Right renal pelvis (tissue), 4 donors: Measurements from ENCODE around the gene NFE2L2. TPM values are rescaled to one million over a fixed set of nuclear protein-coding genes. Genes with fewer than 3 reads are reported as not detected.
"Not testable (repeated sequence)": the region's sequence is repeated elsewhere in the genome, so short reads cannot be mapped to it uniquely, and the experiment has no call there.

ENCODE experiments used
- DNase-seq, 4 donors: peaks; one replicate each; pipeline ENCODE4 v3.0.0-alpha.2; 2013; ENCODE audit warnings: low read depth in 4 of 4, low spot score in 3 of 4, missing footprints in 1 of 4
- polyA plus RNA-seq, 4 donors: library from polyadenylated mRNA; unstranded; fragments of 120-200 nt; gene quantifications; one replicate each; pipeline ENCODE4 v1.2.1, GENCODE V29; 2013; ENCODE audit not compliant: insufficient read length in 4 of 4

The NFE2L2 gene
- 100 to 1,000 TPM; 145 to 173 (median 161) TPM for polyA plus RNA-seq

DNA sequence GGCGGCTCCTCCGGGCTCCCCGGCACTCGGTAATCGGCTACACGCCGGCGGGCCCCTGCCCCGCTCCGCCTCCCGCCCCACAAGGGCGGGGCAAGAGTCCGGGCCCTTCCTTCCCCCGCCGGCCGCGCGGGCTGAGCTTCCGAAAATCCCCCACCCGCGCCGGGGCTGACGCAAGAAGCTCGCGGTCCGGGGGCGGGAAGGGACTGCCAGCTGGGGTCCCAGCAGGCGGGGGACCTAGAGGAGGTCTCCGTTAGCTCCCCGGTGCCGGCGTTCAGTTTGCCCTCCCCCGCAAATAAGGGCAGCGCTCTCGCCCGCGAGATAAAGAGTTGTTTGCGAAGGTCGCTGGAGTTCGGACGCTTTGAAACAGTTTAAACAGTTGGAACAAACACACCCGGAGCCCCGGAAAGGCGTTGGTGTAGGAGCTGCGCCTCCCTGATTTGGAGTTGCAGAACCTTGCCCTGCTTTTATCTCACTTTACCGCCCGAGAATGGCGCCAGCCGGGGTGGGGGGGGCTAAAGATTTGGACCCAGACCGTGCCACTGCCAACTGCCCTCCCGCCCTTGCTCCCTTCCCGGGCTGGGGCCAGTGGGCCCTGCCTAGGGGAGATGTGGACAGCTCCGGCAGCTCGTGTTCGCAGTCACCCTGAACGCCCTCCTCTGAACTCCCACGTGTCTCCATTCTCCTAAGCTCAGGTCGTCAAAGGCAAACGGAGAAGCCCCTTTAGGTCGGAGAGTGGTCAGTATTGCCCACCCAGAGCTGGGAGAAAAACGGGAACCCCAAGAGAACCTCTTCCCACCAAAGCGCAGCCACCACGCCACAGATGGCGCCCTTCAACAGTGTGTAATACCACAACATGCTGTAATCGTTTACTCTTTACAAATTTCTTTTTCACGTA lies at the start of gene NFE2L2:
Gene NFE2L2 (minus strand): TSS at position 35 of the 895 bp plus-strand sequence. CDS start 151 bp downstream, outside the sequence.
- peak; percentile 83 to 87 (median 86) for DNase-seq

DNA sequence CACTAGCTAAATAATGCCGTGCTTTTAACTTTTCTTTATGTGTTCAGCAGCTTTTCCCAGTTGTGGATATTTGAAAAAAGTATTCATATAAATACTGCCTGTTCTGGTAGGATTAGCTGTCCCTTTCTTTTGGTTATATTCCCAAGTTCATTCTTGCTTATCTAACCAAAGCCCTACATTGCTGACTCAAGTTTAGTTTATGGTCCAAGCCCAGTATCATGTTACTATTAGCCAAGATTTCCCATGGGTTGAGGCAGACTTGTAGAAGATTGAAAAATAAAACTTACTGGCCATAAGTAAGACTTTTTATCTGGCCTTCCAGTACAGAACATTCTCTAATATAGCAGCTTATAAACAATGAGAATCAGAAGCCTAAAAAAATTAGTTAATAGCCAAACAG lies 49.7 kb upstream of the NFE2L2 start:
- DNase-seq, result no peak

DNA sequence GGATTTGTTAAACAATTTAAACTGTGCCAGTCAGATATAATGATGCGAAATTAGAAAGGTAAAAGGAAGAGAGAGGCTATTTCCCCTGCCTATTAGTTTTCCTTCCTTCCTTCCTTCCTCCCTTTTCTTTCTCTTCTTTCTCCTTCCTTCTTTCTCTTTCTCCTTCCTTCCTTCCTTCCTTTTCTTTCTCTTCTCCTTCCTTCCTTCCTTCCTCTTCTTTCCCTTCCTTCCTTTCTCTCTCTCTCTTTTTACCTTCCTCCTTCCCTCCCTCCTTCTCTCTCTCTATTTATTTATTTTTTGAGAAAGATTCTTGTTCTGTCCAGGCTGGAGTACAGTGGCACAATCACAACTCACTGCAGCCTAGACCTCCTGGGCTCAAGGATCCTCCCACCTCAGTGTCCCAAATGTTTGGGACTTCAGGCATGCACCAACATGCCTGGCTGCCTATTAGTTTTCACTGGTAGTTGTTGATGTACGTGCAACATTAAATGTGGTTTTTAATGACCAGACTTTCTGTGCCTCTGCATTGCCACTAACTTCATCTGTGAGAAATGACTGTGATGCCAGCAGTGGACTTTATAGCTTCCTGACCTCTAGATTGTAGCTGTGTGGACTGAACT lies 48.7 kb upstream of the NFE2L2 start:
- no peak for DNase-seq

DNA sequence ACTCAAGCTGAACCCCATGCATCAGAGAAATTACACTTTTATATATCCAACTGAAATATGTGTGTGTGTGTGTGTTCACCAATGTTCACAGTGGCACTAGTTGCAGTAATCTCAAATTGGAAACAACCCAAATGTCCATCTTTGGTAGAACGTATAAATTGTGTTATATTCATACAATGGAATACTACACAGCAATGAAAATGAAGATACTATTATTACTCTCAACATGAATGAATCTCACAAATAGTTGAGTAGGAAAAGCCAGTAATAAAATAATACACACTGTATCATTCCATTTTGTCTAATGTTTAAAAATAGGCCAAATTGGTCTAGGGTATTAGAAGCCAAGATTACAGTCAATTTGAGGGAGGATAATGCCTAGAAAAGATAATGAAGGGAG lies 48.0 kb upstream of the NFE2L2 start:
- no peak for DNase-seq

DNA sequence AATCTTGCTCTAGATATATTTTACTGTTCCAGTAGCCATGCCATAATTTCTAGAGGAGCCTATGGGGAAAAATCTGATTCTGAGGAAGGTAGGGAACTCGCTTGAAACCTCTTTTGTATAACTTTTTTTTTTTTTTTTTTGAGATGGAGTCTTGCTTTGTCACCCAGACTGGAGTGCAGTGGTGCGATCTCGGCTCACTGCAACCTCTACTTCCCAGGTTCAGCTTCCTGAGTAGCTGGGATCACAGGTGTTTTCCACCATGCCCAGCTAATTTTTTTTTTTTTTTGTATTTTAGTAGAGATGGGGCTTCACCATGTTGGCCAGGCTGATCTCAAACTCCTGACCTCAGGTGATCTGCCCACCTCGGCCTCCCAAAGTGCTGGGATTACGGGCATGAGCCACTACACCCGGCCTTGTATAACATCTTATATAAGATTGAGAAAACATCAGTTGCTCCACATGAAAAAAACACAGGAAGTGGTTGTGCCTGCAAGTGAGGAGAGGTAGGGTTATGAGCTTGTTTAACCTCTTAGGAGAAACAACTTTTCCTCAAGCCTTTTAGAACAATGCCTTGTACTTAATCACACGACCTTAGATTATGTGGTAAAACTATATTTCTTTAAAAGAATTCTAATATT lies 45.3 kb upstream of the NFE2L2 start:
- not testable (repeated sequence) for DNase-seq

DNA sequence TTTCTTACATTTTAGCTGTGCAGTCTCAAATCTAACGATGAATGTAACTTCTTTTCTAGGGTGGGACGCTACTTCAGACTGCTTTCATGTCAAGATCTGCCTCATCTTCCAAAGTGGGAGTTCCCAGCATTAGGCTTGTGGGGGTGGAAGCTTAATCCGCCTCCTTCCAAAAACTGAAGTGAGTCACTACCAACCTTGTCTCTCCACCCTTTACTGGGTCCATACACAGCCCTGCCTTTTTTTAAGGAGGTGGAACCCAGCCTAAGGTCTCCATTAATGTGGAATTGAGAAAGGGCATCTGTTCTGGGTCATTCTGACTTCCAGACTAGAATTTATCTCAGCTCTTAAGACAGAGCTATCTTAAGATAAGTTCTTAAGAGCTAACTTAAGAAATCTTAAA lies 42.0 kb upstream of the NFE2L2 start:
- no peak for DNase-seq

DNA sequence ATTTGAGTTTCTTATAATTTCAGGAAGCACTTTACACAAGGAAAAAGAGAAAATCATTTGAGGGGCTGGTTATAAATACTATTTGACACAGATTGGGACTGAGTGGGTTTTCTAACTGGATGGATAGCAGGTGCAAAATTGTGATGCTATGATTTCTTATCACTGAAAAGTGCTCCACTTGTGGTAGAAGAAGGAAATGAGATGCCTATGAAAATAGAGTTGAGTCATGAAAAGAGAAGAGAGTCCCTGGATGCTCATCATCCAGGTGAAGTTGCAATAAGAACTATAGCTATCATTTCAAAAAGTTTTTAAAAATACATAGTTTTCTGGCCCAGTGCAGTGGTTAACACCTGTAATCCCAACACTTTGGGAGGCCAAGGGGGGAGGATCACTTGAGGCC lies 39.4 kb upstream of the NFE2L2 start:
- DNase-seq, result no peak

DNA sequence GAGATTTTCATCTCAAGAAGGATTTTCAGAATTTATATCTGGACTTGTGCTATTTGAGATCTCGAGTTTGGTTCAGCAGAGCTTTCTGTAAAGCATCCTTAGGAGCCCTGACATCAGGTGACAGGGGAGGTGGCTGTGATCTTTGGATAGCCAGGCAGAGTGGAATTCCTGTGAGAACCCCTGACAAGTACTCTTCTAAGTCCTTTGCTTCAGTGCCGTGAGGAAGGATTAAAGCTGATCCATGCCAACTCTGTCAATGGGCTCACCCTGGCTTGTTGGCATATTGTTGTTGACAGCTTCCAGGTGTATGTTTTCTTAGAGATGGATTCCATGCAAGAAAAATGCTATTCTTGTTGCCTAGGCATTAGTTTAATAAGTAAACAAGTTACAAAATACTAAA lies 38.0 kb upstream of the NFE2L2 start:
- no peak for DNase-seq

DNA sequence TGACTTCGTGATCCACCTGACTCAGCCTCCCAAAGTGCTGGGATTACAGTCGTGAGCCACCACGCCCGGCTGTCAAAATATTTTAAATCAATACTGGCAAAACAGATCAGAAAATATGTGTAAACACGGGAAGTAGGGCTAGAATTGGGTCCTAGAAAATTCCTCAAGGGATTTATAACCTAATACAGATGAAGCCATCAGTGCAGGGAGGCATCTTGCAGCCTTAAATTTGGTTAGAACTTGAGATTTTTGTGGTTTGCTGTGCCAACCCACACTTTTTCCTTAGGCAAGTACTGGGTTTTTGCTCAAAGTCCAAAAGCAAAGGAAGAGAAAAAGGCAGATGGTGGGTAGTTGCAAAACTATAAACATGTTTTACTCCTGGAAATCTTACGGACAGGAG lies 33.7 kb upstream of the NFE2L2 start:
- no peak for DNase-seq

DNA sequence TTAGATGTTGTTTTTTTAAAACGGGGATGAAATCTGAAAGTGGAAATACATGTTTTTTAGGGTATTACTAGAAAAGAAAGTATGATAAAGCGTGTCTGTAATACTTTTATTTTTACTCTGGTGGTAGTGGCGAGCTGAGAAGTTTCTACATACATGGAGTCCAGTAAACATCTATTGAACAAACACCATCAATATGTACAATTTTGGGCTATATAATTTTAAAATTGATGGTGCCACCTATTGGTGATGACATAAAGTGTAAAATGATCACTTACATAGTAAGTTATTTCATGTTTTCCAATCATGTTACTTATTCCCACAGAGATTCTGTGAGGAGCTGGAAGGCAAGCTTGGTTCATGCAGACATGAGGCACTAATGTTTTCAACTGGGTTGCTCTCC lies 31.5 kb upstream of the NFE2L2 start:
- no peak for DNase-seq

DNA sequence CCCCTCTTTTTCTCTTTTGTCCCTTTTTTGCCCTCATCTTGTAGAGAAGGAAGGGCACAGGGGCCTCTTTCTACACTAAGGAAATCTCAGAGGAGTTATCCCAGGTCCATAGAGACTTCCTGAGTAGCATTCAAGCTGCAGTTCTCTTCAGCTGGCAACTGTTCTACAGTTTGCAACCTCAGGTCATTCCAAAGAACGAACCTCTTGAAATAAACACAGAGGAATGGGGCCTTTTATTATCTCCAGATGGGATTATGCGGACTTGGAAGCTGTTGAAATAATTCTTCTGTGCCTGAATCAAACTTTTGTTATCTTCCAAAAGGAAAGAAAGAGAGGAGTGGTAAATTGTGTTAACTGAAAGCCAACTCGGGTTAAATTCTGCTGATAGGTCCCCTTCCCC lies 31.0 kb upstream of the NFE2L2 start:
- no peak for DNase-seq

DNA sequence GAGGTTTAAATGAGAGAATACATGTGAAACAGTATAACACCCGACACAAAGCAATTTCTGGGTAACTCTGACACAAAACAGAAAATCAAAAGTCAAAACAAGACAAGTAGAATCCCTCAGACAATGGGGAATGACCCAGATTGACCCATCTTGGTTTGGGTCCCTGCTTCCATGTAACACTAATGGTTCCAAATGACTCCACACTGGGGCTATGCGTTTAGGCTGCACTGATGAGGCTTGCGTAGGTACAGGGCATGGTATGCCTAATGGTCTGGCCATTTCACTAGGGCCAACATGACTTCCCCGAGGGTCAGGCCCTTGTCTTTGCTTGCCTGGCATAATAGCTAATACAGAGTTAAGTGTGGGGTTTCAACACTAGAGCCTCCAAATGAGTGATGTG lies 27.2 kb upstream of the NFE2L2 start:
- no peak for DNase-seq

DNA sequence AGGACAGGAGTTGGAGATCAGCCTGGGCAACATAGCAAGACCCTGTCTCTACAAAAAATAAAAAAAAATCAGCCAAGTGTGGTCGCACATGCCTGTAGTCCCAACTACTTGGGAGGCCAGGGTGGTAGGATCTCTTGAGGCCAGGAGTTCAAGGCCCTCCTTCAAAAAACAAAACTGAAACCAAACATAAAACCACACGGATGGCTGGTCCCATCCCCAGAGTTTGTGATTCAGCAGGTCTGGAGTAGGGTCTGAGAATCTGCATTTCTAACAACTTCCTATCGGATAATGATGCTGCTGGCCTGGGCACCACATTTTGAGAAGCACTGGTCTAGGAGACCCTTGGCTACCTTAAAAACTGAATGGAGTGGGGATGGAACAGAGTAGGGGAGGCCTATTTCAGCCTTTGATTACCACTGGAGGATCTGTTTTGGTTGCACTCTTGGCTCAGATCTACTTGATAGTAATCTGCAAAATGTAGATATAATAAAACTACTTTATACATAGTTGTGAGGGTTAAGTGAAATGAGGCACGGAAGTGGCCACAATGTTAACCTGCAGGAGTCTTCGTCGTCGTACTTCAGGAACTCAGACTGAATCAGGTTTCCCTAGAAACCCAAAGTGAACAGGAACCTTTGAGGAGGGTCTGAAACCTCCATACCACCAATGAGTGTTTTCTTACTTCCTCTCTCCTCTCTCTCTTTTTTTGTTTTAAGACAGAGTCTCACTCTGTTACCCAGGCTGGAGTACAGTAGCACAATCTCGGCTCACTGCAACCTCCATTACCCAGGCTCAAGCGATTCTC lies 25.5 kb upstream of the NFE2L2 start:
- no peak for DNase-seq

DNA sequence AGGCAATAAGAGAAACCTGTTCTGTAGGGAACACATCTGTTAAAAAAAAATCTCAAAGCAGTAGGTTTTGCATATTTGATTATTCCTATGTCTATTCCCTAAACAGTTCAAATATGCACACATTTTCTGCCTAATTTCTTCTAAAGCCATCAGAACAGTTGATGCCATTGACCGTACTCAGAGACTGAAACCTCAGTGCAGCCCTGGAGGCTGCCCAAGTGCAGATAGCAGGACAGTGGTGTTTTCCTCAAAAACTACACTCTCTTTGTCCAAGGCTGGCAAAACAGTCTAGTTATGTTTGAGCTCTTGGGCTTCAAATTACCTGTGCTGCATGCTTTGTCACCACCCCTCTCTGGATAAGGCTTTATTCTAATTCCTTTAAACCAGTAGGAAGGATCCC lies 23.3 kb upstream of the NFE2L2 start:
- DNase-seq, result no peak

DNA sequence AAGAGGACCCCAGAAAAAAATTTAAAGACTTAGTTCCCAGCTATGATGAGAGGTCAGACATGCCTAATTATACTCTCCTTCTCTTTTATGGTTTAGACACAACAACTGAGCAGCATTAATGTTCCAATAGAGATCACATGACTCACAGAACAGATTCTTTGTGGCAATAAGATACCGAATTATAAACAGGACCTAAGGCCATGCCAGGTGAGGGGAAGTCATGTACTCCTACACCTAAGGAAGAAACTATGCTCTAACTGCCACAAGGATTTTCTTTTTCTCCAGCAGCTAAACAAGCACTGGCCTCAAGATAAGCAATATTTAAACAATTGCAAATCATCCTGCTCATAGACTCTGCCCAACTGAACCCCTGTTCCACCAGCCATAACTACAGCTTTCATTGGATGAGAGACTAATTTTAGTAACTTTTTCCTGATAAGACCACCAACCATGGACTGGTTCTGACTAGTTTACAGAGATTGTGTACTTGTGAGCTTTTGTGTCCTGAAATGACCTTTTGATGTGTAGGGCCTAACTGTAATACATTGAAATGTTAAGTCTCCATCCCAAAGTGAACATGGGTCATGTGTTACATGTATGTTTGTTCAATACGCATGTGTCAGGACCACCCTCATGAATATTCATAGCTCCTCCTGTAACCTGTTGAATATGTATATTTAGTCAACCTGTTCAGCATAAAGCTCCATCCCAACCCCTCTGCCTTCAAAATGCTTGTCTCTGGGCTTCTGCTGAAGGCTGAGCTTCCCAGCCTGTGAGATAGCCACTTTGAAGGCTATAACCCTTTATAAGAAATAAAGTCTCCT lies 21.6 kb upstream of the NFE2L2 start:
- DNase-seq, result no peak

DNA sequence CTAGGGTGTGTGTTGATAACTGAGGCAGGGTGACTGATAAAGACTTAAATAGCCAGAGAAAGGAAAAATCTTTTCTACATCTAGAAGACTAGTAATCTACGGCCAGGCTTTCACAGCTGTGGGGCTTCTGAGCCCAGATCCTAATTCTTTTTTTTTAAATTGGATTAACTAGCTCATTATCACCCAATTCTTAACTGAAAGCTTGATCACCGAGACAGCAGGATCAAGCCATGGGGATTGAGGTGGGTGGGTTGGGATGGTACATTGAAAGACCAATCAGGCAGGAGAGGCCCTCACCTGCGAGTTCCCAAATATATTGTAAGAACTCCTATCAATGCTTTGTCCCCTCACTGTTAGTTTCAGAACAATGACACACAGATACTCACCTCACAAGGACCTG lies 20.0 kb upstream of the NFE2L2 start:
- DNase-seq, result no peak

DNA sequence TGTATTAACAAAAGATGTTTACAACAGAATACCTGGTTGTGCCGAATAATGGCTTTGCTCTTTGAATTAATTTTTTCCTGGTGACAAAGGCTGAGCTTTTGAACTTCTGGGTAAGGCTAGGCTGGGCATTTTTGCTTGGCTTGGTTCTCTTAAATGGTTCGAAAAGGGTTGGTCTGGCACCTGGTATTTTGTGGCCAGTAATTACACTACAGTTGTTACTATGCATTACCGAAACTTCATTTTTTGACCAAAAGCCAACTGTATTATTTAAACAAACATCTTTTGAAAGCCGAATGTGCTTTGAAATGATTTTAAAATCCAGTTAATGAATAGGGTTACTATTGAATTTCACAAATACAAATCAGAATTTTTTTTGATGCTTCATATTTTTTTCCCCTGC lies 19.4 kb upstream of the NFE2L2 start:
- DNase-seq, result no peak

DNA sequence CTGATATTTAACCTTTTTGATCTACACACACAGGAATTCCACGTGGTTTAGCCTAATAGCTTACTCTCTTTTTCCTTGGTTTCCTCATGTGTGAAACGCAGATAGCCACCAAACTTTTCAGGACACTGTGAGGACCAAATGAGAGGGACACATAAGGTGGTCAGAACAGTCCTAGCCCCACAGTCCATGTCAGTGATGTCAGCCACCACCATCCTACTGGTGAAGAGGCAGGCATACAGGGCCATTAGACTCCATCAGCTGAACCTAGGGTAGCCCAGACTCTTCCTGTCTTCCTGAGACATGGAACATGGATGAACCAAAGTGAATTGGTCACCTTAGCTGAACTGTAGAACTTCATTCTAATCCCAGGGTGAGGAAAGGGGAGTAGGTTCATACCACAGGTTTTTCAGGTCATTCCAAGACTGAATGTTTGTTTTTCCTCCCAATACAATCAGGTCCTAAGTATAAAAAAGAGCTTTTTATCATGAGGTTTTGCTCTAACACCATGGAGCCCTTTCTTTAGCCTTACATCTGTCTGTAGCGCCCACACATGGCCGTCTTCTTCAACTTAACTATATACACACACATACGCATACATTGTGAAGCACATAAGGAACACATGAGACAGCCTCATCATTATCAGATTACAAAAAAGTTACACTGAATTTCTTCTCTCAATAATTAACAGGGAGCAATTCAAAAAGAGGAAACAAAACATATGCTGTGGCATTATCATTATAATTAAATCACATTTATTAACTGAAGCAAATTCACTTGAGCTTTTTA lies 18.5 kb upstream of the NFE2L2 start:
- no peak for DNase-seq

DNA sequence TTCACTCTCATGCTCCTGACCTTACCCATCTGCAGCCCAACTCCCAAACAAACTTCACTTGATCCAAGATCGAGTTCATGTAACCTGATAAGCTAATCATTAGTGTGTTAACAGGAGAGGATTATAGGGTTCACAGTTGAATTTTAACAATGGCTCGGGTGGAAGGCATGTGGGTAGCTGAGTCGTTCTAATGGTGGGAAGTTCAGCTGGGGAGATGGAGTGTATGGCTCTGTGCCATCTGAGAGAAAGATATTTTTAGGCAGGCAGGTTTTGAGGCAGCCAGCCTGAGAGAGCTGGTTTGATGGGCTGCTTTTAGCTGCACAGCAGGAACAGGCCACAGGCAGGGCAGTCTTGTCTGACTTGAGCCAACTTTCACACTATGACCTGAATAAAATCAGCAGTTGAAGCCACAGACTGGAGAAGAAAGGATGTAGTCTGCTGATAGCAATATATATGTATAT lies 17.7 kb upstream of the NFE2L2 start:
- DNase-seq, result no peak
